HUDEP-2 (cell line): ENCODE measurements around the gene ANKRD13D.

ENCODE experiments used
- DNase-seq, 76 experiments: peaks; one replicate each; lab custom pipeline; 2025; ENCODE audit not compliant: unreplicated experiment in 76 of 76; lab: John Stamatoyannopoulos, UW

The ANKRD13D gene

DNA sequence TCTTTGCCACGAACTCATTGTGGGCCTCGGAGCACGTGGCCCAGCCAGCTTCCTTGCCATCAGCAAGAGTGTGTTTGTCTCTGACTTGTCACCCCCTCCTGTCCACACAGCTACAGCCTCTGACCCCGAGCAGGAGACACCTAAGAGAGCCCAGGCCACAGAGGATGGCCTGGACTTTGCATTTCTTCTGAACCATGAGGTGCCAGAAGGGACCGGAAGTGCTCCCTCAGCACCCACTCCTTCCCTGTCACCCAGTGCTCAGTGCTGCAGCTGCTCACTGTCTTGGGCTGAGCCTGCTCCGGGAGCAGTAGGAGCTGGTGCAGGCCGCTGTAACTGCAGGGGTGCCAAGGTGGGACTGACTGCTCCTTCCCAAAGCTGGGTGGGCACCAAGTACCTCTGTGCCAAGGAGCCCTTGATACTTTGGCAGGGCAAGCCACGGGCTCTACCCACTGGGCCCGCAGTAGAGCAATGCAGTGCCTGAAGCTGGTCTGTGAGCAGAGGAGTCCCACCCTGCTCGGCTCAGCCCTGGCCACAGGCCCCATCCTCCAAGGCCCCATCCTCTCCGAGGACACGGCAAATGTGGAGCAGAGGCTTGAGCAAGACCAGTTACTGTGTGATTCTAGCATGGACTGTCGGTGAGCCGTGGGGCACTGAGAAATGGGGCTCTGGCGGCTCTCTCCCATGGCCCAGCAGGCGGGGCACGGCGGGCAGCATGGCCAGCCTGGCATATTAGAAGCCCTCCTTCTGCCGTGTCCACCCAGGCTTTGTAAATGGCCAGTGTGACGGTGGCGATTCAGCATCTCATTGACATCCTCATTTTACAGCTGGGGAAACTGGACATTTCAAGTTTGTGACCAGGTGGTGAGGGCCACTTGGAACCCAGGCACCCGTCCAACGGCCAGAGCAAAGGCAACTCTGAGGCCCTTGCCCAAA lies 16.5 kb upstream of the ANKRD13D start:
- no peak for DNase-seq

DNA sequence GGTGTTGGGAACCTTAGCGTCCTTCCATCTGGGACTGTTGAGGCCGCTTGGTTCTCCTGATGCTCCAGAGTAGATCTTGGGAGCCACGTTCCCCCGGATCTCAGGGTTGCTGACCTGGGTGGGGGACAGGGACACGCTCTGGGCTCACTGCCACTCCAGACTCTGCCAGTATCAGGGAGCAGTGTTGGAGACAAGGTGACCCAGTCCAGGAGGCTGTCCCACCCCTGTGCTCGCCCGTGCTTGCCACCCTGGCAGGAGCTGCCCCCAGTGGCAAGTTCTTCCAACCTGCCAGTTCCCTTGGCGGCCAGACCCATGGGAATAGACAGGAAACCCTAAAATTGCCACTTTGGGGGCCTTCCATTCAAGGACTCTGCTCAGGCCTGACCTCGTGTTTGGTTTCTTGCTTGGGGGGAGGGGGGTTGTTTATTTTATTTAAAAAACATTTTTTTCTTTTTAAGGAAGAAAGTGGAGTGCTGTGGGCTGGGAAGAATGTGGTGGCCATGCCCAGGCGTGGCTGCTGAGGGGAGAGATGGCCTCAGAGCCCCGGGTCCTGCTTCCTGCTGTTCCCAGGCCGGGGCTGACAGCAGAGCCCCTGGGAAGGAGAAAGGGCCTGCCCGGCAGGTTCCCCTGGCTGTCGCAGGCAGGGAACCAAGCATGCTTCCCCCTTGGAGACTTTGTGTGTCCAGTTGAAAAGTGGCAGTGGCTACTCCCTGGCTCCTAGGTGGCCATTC lies 15.7 kb upstream of the ANKRD13D start:
- no peak for DNase-seq

DNA sequence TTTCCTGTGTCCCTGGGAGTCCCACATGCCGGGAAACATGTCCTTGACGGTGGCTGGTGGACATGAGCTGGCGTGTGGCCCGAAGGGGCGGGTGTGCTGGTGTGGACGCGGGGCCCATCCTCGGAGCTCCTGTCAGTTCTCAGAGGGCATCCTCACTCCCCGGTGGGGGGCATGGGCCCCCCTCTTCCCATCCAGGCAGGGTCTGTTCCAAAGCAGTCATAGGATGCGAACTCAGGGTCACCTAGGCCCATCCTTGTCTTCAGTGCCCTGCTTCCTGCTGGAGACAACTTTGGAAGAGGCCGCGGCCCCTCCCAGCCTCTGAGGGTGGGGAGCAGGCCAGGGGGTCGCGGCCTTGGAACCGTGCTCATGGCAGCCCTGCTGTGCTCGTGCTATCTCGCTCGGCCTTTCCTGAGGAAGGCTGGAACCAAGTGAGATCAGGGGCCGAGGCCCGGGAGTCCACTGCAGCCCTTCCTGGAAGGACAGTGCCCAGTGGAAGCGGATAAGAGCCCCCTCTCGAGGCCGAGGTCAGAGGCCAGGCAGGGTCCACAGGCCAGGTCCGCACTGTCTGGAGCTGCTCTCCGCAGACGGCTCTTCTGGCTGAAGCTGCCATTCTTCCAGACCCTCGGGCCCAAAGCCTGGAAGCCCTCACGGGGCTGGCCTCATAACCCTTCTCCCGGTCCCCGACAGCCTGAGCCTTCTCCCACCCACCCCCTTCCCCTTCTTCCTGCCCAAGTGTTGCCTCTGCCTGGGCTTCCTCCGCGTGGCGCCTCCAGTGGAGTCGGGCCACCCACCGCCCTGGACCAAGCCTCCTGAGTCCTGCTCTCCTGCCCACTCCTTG lies 14.1 kb upstream of the ANKRD13D start:
- no peak for DNase-seq

DNA sequence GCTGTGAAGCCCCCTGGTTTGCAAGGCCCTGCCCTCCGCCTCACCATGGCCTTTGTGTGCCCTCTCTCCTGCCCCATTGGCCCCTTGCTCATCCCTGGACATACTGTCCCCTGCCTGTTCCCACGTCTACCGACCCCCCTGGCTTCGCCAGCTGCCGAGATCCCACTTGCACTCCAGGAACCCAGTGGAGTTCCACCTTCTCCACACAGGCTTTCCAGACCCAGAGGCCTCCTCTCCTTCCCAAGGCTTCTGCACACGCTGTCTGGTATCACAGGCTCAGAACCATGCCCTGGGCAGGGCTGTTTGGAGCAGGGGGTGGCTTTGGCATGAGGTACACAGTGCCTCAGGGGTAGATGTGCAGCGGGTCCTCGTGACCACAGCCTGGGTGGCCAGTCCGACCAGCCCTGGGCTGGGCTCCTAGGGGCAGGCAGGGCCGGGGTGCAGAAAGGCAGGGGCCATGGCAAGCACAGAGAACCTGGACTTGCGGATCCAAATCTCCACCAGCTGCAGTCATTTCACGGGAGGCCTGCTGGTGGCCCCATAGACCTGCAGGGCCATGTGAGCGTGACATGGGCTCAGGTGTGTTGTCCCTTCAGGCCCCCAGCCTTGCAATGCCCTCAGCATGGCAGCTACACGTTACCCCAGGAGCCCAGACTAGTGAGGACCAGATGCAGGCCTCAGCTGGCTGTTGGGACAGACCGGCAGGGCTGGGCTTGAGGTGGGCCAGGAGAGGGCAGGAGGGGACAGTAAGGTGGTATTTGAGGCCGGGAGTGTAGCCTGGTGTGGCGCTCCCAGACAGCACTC lies 13.3 kb upstream of the ANKRD13D start:
- peak in 4 of 76 experiments; percentile 14 to 33 (median 17) for DNase-seq

DNA sequence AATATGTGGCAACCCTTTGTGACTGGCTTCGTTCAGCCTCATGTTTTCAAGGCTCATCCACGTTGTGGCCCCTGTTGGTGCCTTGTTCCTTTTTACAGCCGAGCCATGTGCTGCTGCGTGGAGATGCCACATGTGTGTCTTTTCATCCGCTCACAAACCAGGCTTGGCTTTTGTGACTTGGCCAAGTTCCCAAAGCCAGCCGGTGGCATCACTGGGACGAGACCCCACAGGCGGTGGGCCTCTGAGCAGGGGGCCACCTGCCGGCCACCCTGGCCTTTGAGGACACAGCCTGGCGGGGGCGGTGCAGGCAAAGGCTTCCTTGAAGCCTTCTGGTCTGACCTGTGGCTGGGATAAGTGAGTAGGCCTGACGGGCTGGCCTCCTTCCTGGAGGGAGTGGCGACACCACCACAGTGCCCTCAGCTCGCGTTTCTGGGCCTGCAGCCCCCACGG lies 12.3 kb upstream of the ANKRD13D start:
- DNase-seq, result peak in 70 of 76 experiments; percentile 22 to 86 (median 61)

DNA sequence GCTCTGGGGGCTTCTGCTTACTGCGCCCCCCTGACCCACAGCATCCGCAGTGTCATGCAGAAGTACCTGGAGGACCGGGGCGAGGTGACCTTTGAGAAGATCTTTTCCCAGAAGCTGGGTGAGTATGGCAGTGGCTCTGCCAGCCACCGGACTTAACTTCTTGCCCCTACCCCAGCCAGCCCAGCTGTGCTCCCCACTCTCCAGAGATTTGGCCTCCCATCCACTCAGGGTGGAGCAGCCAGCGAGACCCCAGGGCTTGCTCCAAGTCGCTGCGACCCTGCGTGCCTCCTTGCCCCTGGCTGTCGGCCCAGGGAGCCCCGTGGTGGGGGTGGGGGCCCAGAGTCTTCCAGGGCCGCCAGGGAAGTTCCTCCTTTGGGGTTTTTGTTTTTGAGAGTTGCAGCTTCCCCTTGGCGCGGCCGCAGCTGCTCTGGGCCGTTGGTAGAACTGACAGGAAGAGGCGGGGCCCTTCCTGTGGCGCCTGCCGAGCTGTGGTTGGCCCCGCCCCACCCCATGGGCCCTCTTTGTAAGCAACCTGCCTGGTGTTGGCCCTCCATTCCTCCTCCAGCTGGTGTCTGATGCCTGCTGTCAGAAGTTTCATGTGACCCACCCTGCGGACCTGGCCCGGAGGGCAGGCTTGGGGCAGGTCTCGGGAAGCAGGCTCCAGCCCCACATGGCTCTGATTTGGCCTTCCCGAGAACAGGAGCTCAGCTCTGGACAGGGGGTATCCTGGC lies 11.7 kb upstream of the ANKRD13D start:
- peak in 74 of 76 experiments; percentile 42 to 92 (median 84) for DNase-seq

DNA sequence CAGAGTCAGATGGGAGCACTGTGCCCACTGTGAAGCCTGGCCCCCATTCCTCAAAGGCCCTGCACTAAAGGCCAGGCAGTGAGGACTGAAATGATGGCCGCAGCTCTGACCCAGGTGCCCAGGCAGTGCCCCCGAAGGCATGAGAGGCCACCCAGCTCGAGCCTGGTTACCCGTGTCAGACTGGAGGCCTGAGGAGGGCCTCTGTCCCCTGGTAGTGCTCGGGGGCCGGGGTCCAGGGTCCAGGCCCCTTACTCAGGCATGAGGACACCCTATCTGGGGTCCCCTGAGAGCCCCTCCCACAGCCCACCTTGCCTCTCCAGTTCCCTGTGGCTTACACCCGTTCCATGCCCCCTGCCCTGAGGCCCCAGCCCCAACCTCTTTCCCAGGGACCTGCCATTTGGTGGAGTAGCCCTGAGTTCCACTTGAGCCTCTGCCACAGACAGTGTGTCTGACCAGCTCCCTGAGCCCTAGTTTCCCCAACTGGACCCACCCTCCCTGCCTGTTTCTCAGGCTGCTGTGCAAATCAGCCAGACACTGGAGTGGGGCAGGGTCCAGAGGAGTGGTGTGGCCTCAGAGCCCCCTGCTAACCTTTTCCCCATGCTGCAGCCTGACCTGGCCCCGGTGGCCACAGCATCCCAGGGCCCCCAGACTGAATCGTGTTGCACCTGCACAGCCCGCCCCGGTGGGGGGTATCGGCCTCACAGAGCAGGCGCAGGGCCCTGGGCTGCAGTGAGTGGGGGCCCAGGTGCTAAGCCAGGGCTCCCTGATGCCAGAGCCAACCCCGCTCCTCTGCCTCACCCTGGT lies 10.8 kb upstream of the ANKRD13D start:
- DNase-seq, result no peak

DNA sequence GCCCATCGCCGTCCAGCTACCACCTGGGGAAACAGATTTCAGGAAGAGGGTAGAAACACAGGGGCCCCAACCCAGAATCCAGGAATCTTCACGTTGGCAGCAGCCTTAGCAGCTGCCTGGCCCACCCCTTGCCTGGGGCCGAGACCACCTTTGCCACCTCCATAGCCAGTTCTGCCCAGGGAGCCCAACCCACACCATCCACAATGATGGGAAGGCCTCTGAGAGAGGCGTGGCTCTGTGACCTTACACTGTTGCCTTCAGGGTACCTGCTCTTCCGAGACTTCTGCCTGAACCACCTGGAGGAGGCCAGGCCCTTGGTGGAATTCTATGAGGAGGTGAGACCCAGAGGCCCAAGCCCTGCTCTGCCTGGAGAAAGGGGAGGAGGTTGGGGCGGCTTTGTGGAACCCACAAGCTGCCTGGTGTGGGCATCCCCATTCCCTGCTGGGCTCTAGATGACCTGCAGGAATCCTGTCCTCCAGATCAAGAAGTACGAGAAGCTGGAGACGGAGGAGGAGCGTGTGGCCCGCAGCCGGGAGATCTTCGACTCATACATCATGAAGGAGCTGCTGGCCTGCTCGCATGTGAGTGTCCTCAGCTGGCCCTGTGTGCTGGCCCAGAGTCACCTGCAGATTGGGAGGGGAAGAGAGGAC lies 10.0 kb upstream of the ANKRD13D start:
- DNase-seq, result no peak

DNA sequence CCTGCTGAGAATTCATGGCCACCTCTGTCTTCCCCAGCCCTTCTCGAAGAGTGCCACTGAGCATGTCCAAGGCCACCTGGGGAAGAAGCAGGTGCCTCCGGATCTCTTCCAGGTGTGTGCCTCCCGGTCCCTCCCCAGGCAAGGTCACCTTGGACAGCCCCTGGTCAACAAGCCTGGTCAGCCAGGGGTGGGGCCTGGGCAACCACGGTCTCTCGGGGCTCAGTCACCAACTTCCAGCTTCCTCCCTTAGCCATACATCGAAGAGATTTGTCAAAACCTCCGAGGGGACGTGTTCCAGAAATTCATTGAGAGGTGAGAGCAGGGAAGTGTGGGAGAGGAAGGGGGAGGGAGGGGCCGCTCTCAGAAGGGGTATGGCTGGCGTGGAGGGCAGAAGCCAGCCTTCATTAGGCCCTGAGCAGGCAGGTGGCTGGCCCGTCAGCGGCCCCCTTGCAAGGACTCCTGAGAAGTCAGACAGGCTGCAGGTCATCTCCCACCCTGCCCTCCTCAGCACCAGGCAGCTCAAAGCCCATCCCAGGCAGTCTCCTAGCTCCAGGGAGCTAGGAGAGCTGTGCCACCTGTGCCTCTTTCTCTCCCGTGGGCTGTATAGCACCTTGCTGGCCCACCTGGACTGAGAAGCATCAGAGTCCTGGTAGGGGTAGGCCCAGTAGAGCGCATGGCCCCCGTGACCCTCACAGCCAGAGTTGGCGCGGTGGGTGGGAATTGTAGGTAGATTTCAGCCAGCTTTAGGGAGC lies 9.3 kb upstream of the ANKRD13D start:
- no peak for DNase-seq

DNA sequence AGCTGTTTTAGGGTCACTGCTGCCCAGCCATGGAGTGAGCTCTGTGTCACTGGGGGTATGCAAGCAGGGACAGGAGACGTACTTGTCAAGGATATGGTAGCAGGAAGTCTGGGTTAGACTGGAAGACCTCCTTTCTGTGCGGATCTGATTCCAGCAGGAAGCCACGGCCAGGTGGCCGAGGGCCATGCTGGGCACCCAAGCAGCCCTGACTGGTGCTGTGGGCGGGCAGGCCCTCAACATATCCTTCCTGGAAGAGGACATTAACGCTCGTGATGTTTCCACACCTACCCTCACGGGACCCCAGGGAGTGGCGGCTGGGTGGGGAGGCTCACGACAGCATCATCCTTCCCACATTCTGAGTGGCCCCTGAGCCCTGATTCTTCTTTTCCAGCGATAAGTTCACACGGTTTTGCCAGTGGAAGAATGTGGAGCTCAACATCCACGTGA lies 8.7 kb upstream of the ANKRD13D start:
- DNase-seq, result no peak

DNA sequence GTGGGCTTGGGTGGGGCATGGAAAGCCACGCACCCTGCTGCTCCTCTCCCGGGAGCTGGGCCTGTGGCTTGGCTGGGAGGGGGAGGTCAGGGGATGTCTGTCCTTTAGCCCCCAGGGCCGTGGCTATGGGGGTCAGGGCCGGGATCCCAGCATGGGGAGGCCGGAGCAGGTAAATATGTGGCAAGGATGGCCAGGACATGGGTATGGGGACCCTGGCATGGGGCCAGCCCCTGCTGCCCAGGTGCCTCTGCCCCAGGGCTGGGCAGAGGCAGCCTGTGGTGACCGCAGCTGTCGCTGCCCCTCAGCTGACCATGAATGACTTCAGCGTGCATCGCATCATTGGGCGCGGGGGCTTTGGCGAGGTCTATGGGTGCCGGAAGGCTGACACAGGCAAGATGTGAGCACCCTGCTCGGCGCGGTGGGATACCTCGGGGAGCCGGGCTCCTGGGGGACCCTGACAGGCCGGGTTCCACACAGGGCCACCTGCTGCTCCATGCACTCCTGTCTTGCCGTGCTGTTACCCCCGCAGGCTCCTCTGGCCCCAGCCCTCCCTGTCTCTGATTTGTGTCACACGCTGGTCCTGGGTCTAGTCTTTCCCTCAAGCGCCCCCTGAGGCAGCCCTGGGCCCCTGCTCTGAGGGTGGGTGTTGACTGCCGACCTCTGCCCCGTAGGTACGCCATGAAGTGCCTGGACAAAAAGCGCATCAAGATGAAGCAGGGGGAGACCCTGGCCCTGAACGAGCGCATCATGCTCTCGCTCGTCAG lies 8.1 kb upstream of the ANKRD13D start:
- DNase-seq, result no peak

DNA sequence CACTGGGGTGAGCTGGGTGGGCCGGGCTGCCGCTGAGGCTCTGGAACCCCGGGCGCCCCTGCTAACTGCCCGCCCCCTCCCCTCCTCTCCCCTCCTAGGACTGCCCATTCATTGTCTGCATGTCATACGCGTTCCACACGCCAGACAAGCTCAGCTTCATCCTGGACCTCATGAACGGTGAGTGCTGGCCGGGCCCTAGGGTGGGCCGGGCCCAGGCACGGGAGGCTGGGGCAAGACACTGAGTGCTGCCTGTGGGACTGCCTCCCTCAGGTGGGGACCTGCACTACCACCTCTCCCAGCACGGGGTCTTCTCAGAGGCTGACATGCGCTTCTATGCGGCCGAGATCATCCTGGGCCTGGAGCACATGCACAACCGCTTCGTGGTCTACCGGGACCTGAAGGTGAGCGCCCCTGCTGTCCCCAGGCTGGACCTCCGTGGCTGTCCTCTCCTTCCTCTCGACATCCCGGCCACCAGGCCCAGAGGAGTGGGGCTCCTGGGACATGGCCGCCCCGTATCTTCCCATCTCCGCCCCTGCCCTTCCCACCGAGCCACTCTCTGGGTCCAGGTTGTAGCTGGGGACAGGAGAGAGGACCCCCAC lies 7.5 kb upstream of the ANKRD13D start:
- DNase-seq, result no peak

DNA sequence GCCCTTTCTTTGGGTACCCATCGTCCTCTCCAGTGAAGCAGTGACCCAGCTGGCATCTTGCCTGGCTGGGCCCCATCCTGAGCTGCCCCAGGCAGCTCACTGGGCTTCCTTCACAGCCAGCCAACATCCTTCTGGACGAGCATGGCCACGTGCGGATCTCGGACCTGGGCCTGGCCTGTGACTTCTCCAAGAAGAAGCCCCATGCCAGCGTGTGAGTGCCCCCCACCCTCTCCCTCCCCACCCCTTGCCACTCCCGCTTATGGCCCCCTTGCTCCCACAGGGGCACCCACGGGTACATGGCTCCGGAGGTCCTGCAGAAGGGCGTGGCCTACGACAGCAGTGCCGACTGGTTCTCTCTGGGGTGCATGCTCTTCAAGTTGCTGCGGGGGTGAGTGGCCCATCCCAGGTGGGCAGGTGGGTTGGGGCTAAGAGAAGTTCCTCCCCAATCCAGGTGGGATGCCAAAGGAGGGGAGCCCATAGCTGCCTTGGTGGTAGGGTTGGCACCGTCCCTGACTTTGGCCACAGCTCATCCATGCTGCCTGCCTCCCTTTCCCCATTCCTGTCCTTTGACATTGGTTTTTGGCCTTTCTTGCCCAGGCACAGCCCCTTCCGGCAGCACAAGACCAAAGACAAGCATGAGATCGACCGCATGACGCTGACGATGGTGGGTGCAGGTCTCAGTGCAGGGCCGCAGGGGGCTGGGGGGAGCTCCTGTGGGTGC lies 6.8 kb upstream of the ANKRD13D start:
- DNase-seq, result no peak

DNA sequence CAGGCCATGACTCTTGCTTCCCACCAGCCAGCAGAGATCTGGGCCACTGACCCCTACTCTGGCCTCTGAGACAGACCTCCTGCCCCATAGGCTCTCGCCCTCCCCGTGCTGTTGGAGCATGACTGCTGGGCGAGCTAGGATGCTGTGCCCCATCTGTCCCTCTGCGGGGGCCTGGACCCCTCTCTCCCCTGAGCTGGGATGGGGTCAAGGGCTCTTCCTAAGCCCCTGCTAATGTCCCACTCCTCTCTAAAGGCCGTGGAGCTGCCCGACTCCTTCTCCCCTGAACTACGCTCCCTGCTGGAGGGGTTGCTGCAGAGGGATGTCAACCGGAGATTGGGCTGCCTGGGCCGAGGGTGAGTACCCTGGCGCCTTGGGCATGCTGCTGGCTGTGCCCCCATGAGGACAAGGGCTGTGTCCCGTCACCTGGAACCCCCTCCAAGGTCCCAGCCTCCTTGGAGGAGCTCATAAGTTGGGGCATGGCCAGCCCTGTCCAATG lies 6.2 kb upstream of the ANKRD13D start:
- DNase-seq, result no peak

DNA sequence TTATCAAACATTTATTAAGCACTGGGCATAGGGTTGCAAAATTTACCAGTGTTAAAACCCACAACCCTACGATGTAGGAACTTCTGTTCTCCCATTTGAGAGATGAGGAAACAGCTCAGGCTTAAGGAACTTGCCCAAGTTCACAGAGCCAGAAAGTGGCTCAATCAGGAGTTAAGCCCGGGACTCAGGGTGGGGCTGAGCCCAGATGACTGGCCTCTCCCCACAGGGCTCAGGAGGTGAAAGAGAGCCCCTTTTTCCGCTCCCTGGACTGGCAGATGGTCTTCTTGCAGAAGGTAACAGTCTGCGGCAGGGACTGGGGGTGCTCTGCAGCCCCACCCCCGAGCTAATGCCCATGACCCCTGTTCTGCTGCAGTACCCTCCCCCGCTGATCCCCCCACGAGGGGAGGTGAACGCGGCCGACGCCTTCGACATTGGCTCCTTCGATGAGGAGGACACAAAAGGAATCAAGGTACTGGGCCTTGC lies 5.6 kb upstream of the ANKRD13D start:
- no peak for DNase-seq
